Vagina (tissue), 2 donors: Measurements from ENCODE around the gene HTR3B. TPM values are rescaled to one million over a fixed set of nuclear protein-coding genes. Genes with fewer than 3 reads are reported as not detected.

Experiments
- DNase-seq, 2 donors: peaks; one replicate each; pipeline ENCODE4 v3.0.0-alpha.2; 2017; ENCODE audit errors: extremely low spot score in 2 of 2
- H3K27ac ChIP-seq: fragments of 200-600 bp; sonication (generic); one replicate; pipeline ENCODE4 v1.5.1; 2019
- H3K27me3 ChIP-seq: fragments of 200-600 bp; sonication (generic); one replicate; pipeline ENCODE4 v1.5.1; 2019
- H3K36me3 ChIP-seq, 2 donors: fragments of 200-600 bp; sonication (generic); one replicate each; pipeline ENCODE4 v1.5.1; 2017 to 2019
- H3K4me1 ChIP-seq: fragments of 200-600 bp; sonication (generic); one replicate; pipeline ENCODE4 v1.5.1; 2019
- H3K4me3 ChIP-seq, 2 donors: fragments of 200-600 bp; sonication (generic); 1 replicate in 1 of 2; 2 replicates in 1 of 2; pipeline ENCODE4 v1.5.1; 2016 to 2019
- H3K9me3 ChIP-seq: fragments of 200-600 bp; sonication (generic); one replicate; pipeline ENCODE4 v1.5.1; 2019
- CTCF ChIP-seq, 3 experiments: fragments of 450-650 bp in 2 of 3; fragments of 200-600 bp in 1 of 3; sonication (generic) in 1 of 3; IDR thresholded peaks; one replicate each; pipeline ENCODE4 v1.5.1; 2017 to 2019; ENCODE audit warnings: antibody characterized with exemption in 3 of 3, mild to moderate bottlenecking in 2 of 3, moderate library complexity in 2 of 3
- POLR2A ChIP-seq, 2 donors: fragments of 450-650 bp; IDR thresholded peaks; one replicate each; pipeline ENCODE4 v1.6.1; 2017; ENCODE audit warnings: antibody characterized with exemption in 2 of 2, mild to moderate bottlenecking in 2 of 2, moderate library complexity in 2 of 2
- POLR2AphosphoS5 ChIP-seq, 2 donors: sonication (generic); formaldehyde crosslinking; IDR thresholded peaks; one replicate each; pipeline ENCODE4 v1.9.0; 2017; ENCODE audit warnings: antibody characterized with exemption in 2 of 2, mild to moderate bottlenecking in 2 of 2, low read depth in 1 of 2; ENCODE audit not compliant: insufficient read depth in 1 of 2
- intact Hi-C: fragments of 100-400 bp; cut with DNase I; formaldehyde crosslinking; loops from one replicate; pipeline ENCODE4 v1.15.1; 2023
- total RNA-seq: library from RNA; depleted of rRNA; stranded (reverse); fragments of >200 nt; gene quantifications from one replicate; pipeline ENCODE4 v1.2.3, GENCODE V29; 2016

The HTR3B gene
- total RNA-seq, 1 donor from 2014 or later = not detected

GRCh38 chr11:113873236-113873626, 31.4 kb upstream of the HTR3B start:
- no peak for DNase-seq
- no peak overlapping the region for H3K27ac ChIP-seq
- no peaks in the 10 kb centered on the region for H3K9me3 ChIP-seq
- no peaks in the 10 kb centered on the region for H3K36me3 ChIP-seq
- no peak for TF ChIP-seq CTCF (IDR thresholded peaks at IDR 0.05)
- TF ChIP-seq POLR2AphosphoS5 (IDR thresholded peaks at IDR 0.05; ENCODE audit: insufficient read depth in 1 of 2, low read depth in 1 of 2) = no peak
- TF ChIP-seq POLR2A (IDR thresholded peaks at IDR 0.05) = no peak
- peaks cover 32% of the 10 kb centered on the region for H3K4me1 ChIP-seq
- H3K27me3 ChIP-seq = no peaks in the 10 kb centered on the region
- no peak overlapping the region for H3K4me3 ChIP-seq
- intact Hi-C loops = no loop called here

- Histone ChIP-seq H3K4me1 (peaks cover 32% of the 10 kb centered on the region), H3K27me3 (no peaks in the 10 kb centered on the region), H3K27ac (no peak overlapping the region), H3K4me3 (peak overlapping the region in 1 of 2 donors; percentile 74), H3K9me3 (no peaks in the 10 kb centered on the region), H3K36me3 (no peaks in the 10 kb centered on the region)
- TF ChIP-seq POLR2AphosphoS5 (IDR thresholded peaks at IDR 0.05; ENCODE audit: insufficient read depth in 1 of 2, low read depth in 1 of 2) (no peak), CTCF (IDR thresholded peaks at IDR 0.05) (no peak), POLR2A (IDR thresholded peaks at IDR 0.05) (no peak)
- DNase-seq = peak in 1 of 2 donors; percentile 62
- intact Hi-C loops = no loop called here
These were observed 30.5 kb upstream of the HTR3B start for GRCh38 chr11:113874096-113874495.

- no peaks in the 10 kb centered on the region for H3K36me3 ChIP-seq
- peak overlapping the region; percentile 89 for H3K27ac ChIP-seq
- TF ChIP-seq POLR2A (IDR thresholded peaks at IDR 0.05) = no peak
- no peak for DNase-seq
- no peaks in the 10 kb centered on the region for H3K9me3 ChIP-seq
- intact Hi-C loops = no loop called here
- peak overlapping the region; percentile 74 to 98 for H3K4me3 ChIP-seq
- H3K4me1 ChIP-seq = peaks cover 32% of the 10 kb centered on the region
- no peaks in the 10 kb centered on the region for H3K27me3 ChIP-seq
These were observed 29.9 kb upstream of the HTR3B start for GRCh38 chr11:113874581-113875233.

GRCh38 chr11:113875234-113876073, 29.1 kb upstream of the HTR3B start, which contains the start of gene USP28:
Gene USP28 (minus strand): TSS chr11:113875572. CDS start chr11:113875501, 71 bp downstream.
- Histone ChIP-seq H3K36me3 (no peaks in the 10 kb centered on the region), H3K27me3 (no peaks in the 10 kb centered on the region), H3K27ac (peak within 1 kb of the TSS; percentile 89), H3K4me1 (peaks cover 32% of the 10 kb centered on the region), H3K9me3 (no peaks in the 10 kb centered on the region), H3K4me3 (peak within 1 kb of the TSS; percentile 74 to 98)
- TF ChIP-seq POLR2A (IDR thresholded peaks at IDR 0.05) (peak in 1 of 2 donors; percentile 40), CTCF (IDR thresholded peaks at IDR 0.05) (no peak), POLR2AphosphoS5 (IDR thresholded peaks at IDR 0.05; ENCODE audit: insufficient read depth in 1 of 2, low read depth in 1 of 2) (peak; percentile 75 to 87)
- peak in 1 of 2 donors; percentile 96 for DNase-seq
- intact Hi-C loops = no loop called here

- Histone ChIP-seq H3K4me1 (peaks cover 32% of the 10 kb centered on the region), H3K27ac (peak overlapping the region; percentile 89), H3K27me3 (no peaks in the 10 kb centered on the region), H3K9me3 (no peaks in the 10 kb centered on the region), H3K36me3 (no peaks in the 10 kb centered on the region), H3K4me3 (peak overlapping the region; percentile 74 to 98)
- TF ChIP-seq CTCF (IDR thresholded peaks at IDR 0.05) (no peak), POLR2AphosphoS5 (IDR thresholded peaks at IDR 0.05; ENCODE audit: insufficient read depth in 1 of 2, low read depth in 1 of 2) (no peak), POLR2A (IDR thresholded peaks at IDR 0.05) (no peak)
- intact Hi-C loops = no loop called here
- peak in 1 of 2 donors; percentile 88 for DNase-seq
These were observed 28.4 kb upstream of the HTR3B start for GRCh38 chr11:113876074-113876797.
